GM18867 (cell line): ENCODE measurements around the gene PARP16.

Experiments
- ATAC-seq: cut with Tn5 transposase; IDR thresholded peaks from one replicate; pipeline ENCODE4 v1.9.1; 2021; ENCODE audit warnings: mild to moderate bottlenecking, moderate library complexity; ENCODE audit not compliant: unreplicated experiment

PARP16 gene

GRCh38 chr15:65312400-65312916 lies 25.8 kb upstream of the PARP16 start:
- no peak for ATAC-seq

- no peak for ATAC-seq
Measured at GRCh38 chr15:65311760-65312159, 25.1 kb upstream of the PARP16 start.

GRCh38 chr15:65310431-65311137 lies 23.9 kb upstream of the PARP16 start:
- ATAC-seq, result no peak

- ATAC-seq, result no peak
Measured at GRCh38 chr15:65309882-65310418, 23.3 kb upstream of the PARP16 start.

- ATAC-seq, result no peak
Measured at GRCh38 chr15:65307978-65308377, 21.3 kb upstream of the PARP16 start.

GRCh38 chr15:65306551-65306950 lies 19.9 kb upstream of the PARP16 start:
- ATAC-seq, result no peak

- ATAC-seq, result no peak
Measured at GRCh38 chr15:65305776-65306175, 19.1 kb upstream of the PARP16 start.

GRCh38 chr15:65305150-65305758 lies 18.6 kb upstream of the PARP16 start:
- no peak for ATAC-seq

- ATAC-seq, result peak; percentile 58
Measured at GRCh38 chr15:65304381-65305149, 17.9 kb upstream of the PARP16 start, which contains the start of gene RNU5B-1. RNU5B-1 (plus strand) TSS chr15:65304677.

- ATAC-seq, result peak; percentile 1
Measured at GRCh38 chr15:65303687-65304380, 17.2 kb upstream of the PARP16 start.

- no peak for ATAC-seq
Measured at GRCh38 chr15:65302061-65302460, 15.4 kb upstream of the PARP16 start.

- no peak for ATAC-seq
Measured at GRCh38 chr15:65300924-65301441, 14.3 kb upstream of the PARP16 start.

- ATAC-seq, result no peak
Measured at GRCh38 chr15:65298731-65299130, 12.0 kb upstream of the PARP16 start.

GRCh38 chr15:65292938-65293518 lies 6.3 kb upstream of the PARP16 start:
- no peak for ATAC-seq

GRCh38 chr15:65290228-65290627 lies 3.5 kb upstream of the PARP16 start:
- ATAC-seq, result no peak

GRCh38 chr15:65289261-65289854 lies 2.7 kb upstream of the PARP16 start:
- ATAC-seq, result no peak

- ATAC-seq, result no peak
Measured at GRCh38 chr15:65287520-65287855, 805 bp upstream of the PARP16 start.

- ATAC-seq, result peak; percentile 37
Measured at GRCh38 chr15:65286069-65286703, 497 bp downstream of the PARP16 start.

- ATAC-seq, result no peak
Measured at GRCh38 chr15:65285291-65286068, 1.2 kb downstream of the PARP16 start.
